ENCODE results near the gene CMTM7. TPM values are rescaled to one million over a fixed set of nuclear protein-coding genes. Genes with fewer than 3 reads are reported as not detected.

The CMTM7 gene, protein sequence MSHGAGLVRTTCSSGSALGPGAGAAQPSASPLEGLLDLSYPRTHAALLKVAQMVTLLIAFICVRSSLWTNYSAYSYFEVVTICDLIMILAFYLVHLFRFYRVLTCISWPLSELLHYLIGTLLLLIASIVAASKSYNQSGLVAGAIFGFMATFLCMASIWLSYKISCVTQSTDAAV
- 14.5 TPM for polyA plus RNA-seq (2012; ENCODE audit: insufficient read length, low read depth)

DNA sequence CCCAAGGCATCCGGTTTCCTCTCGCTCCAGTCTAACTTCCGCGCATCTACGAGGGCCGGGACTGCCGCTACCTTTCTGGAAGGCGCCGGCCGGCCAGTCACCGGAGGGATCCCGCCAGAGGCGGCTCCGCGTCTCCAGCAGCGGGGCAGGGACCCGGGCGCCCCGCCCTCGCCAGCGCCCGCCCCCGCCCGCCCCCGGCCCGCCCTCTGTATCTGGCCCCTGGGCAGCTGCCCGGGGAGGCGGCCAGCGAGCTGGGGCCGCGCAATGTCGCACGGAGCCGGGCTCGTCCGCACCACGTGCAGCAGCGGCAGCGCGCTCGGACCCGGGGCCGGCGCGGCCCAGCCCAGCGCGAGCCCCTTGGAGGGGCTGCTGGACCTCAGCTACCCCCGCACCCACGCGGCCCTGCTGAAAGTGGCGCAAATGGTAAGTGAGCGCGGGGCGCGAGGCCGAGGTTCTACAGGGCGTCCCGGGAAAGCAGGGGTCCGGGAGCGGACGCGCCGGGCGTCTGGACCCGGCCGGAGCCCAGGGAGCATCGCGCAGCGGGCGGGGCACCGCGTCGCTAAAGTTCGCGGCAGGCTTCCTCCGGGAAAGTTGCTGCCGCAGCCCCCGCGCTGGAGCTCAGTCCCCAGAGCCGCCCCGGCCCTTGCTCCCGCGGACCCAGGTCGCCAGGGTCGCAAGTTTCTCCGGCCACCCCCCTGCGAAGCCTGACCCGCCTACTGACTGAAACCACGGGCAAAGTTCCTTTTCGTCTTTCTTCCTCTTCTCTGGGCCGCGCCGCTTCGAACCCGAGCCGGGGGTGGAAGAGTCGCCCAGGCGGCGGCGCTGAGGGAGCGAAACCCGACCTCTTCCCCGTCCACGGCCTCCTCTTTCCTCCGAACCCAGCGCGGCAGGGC is at the start of gene CMTM7:
TSS of gene CMTM7 (plus strand) at position 211 of the 893 bp plus-strand sequence. CDS start at position 265, 54 bp downstream.
- TF ChIP-seq, protein P1, sequence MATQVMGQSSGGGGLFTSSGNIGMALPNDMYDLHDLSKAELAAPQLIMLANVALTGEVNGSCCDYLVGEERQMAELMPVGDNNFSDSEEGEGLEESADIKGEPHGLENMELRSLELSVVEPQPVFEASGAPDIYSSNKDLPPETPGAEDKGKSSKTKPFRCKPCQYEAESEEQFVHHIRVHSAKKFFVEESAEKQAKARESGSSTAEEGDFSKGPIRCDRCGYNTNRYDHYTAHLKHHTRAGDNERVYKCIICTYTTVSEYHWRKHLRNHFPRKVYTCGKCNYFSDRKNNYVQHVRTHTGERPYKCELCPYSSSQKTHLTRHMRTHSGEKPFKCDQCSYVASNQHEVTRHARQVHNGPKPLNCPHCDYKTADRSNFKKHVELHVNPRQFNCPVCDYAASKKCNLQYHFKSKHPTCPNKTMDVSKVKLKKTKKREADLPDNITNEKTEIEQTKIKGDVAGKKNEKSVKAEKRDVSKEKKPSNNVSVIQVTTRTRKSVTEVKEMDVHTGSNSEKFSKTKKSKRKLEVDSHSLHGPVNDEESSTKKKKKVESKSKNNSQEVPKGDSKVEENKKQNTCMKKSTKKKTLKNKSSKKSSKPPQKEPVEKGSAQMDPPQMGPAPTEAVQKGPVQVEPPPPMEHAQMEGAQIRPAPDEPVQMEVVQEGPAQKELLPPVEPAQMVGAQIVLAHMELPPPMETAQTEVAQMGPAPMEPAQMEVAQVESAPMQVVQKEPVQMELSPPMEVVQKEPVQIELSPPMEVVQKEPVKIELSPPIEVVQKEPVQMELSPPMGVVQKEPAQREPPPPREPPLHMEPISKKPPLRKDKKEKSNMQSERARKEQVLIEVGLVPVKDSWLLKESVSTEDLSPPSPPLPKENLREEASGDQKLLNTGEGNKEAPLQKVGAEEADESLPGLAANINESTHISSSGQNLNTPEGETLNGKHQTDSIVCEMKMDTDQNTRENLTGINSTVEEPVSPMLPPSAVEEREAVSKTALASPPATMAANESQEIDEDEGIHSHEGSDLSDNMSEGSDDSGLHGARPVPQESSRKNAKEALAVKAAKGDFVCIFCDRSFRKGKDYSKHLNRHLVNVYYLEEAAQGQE (IDR thresholded peaks at IDR 0.05; ENCODE audit: insufficient read depth in 1 of 2, low read depth in 2 of 2, low read length in 2 of 2), result no peak
- TF ChIP-seq FOXP2 (optimal IDR thresholded peaks at IDR 0.05; ENCODE audit: borderline replicate concordance, extremely low read depth, extremely low read length, insufficient read depth) (no peak), SIN3A (IDR thresholded peaks at IDR 0.05; ENCODE audit: borderline replicate concordance, insufficient read depth, low read length) (no peak), TAF1 (IDR thresholded peaks at IDR 0.05; ENCODE audit: borderline replicate concordance, insufficient read depth, low read length) (no peak), POLR2AphosphoS5 (IDR thresholded peaks at IDR 0.05; ENCODE audit: low read depth, low read length) (no peak)

DNA sequence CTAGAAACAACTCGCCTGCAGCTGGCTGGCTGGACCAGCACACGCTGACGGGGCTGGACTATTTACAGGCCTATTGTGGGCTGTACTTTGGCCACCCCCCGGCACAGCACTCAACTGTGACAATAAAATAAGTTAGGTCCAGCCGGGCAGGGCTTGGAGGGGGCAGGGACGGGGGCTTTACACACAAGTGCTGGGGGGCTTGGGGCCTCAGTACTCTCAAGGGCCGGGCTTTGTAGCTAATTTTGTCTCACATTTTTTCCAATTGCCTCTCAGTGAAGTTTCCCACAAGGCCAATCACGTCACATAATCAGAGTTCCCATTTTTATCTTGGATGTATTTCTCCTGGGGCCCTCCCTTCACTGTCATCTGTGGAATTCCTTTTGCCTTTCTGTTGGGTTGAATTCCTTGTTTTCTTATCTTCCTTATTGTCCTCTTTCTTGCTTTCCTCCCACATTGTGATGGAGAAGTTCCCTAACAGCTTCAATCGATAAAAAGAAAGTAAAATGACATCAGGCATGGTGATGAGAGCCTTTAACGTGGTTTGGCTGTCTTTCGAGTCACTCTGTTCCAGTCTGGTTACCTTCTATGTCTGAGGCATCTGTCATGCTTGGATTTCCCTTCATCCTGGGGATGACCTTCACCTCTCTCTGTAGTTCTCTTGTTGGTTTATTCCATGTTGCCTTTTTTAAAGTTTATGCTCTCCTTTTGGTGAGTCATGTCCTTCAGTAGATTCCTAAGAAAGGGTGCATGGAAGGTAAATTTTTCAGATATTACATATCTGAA is 44.1 kb upstream of the CMTM7 start:
- TF ChIP-seq TAF1 (IDR thresholded peaks at IDR 0.05; ENCODE audit: borderline replicate concordance, insufficient read depth, low read length) (no peak), FOXP2 (optimal IDR thresholded peaks at IDR 0.05; ENCODE audit: borderline replicate concordance, extremely low read depth, extremely low read length, insufficient read depth) (no peak), SIN3A (IDR thresholded peaks at IDR 0.05; ENCODE audit: borderline replicate concordance, insufficient read depth, low read length) (no peak), POLR2AphosphoS5 (IDR thresholded peaks at IDR 0.05; ENCODE audit: low read depth, low read length) (no peak)
- TF ChIP-seq, protein P1 (IDR thresholded peaks at IDR 0.05; ENCODE audit: insufficient read depth in 1 of 2, low read depth in 2 of 2, low read length in 2 of 2), result no peak

DNA sequence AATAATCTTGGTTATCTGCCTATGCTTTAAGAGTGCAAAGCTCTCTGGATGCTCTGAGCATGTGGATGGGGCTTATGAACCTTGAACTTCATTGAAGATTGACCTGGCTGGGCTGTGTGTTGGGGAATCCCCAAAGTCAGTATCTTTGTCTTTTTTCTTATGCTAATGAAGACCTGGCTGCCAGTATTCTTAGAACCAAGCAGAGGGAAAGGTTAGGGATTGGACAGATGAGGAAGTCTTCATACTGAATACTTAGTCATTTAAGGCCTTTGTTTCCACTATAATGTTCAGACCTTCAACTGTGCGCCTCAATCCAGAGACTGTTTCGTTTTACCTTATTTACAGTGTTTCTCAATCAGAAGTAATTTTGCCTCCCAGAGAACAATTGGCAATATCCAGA is 42.5 kb upstream of the CMTM7 start:
- no peak for TF ChIP-seq SIN3A (IDR thresholded peaks at IDR 0.05; ENCODE audit: borderline replicate concordance, insufficient read depth, low read length)
- TF ChIP-seq POLR2AphosphoS5 (IDR thresholded peaks at IDR 0.05; ENCODE audit: low read depth, low read length), result no peak
- no peak for TF ChIP-seq TAF1 (IDR thresholded peaks at IDR 0.05; ENCODE audit: borderline replicate concordance, insufficient read depth, low read length)
- TF ChIP-seq, protein P1 (IDR thresholded peaks at IDR 0.05; ENCODE audit: insufficient read depth in 1 of 2, low read depth in 2 of 2, low read length in 2 of 2), result no peak
- no peak for TF ChIP-seq FOXP2 (optimal IDR thresholded peaks at IDR 0.05; ENCODE audit: borderline replicate concordance, extremely low read depth, extremely low read length, insufficient read depth)

DNA sequence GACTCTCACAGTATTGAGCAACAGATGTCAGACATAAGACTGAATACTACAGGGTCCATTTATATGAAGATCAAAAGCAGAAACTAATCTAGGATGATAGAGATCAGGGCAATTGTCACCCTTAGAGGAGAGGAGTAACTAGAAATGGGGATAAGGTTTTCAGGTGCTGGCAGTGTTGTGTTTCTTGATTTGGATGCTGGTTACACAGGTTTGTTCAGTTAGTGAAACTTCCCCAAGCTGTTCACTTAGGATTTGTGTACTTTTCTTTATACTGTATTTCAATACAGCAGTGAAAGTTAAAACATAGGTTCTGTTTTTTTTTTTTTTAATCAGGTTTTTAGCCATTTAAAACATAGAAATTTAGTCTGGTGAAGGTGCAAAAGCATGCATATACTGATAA is 39.1 kb upstream of the CMTM7 start:
- TF ChIP-seq FOXP2 (optimal IDR thresholded peaks at IDR 0.05; ENCODE audit: borderline replicate concordance, extremely low read depth, extremely low read length, insufficient read depth), result no peak
- TF ChIP-seq POLR2AphosphoS5 (IDR thresholded peaks at IDR 0.05; ENCODE audit: low read depth, low read length), result no peak
- TF ChIP-seq, protein P1 (IDR thresholded peaks at IDR 0.05; ENCODE audit: insufficient read depth in 1 of 2, low read depth in 2 of 2, low read length in 2 of 2), result no peak
- TF ChIP-seq TAF1 (IDR thresholded peaks at IDR 0.05; ENCODE audit: borderline replicate concordance, insufficient read depth, low read length), result no peak
- no peak for TF ChIP-seq SIN3A (IDR thresholded peaks at IDR 0.05; ENCODE audit: borderline replicate concordance, insufficient read depth, low read length)
